H1 (cell line): Measurements from ENCODE around the gene TRIM9. TPM values are rescaled to one million over a fixed set of nuclear protein-coding genes. Genes with fewer than 3 reads are reported as not detected.

Experiments
- CTCF ChIA-PET: fragments of 300-600 bp; sonication (Branson Sonifier 250); formaldehyde crosslinking; loops from one replicate; lab custom pipeline; 2021; ENCODE audit not compliant: partially characterized antibody; lab: Charles Lee
- POLR2A ChIA-PET: fragments of 300-600 bp; sonication (Branson Sonifier 250); formaldehyde crosslinking; loops from one replicate; lab custom pipeline; 2021; ENCODE audit warnings: inconsistent platforms; ENCODE audit not compliant: partially characterized antibody; lab: Charles Lee
- DNase-seq, 2 experiments: peaks; one replicate each; pipeline versions ENCODE4 v3.0.0 to v3.0.0-alpha.2; 2010 to 2022; ENCODE audit warnings: low spot score in 2 of 2, low read depth in 1 of 2, mixed read lengths in 1 of 2
- FAIRE-seq: peaks from 2 replicates; lab custom pipeline; 2011; peaks lifted over from hg19 to GRCh38; lab: Jason Lieb, UNC
- H2AFZ ChIP-seq: 2 replicates; pipeline ENCODE4 v1.8.1; 2012; ENCODE audit warnings: low read length, inconsistent platforms
- H2AK5ac ChIP-seq: 2 replicates; pipeline ENCODE4 v1.6.1; 2013; ENCODE audit warnings: low read depth, low read length
- H2BK120ac ChIP-seq: replicated peaks from 2 replicates; pipeline ENCODE3; 2013; ENCODE audit warnings: low read depth, low read length, inconsistent platforms
- H2BK12ac ChIP-seq: 2 replicates; pipeline ENCODE4 v1.6.1; 2013; ENCODE audit warnings: low read depth, low read length
- H2BK15ac ChIP-seq: 2 replicates; pipeline ENCODE4 v1.6.1; 2013; ENCODE audit warnings: low read length
- H2BK20ac ChIP-seq: 2 replicates; pipeline ENCODE4 v1.6.1; 2013; ENCODE audit warnings: low read length
- H2BK5ac ChIP-seq: 2 replicates; pipeline ENCODE4 v1.6.1; 2013; ENCODE audit warnings: low read depth, low read length
- H3K14ac ChIP-seq: 2 replicates; pipeline ENCODE4 v1.6.1; 2013; ENCODE audit warnings: inconsistent platforms; ENCODE audit not compliant: insufficient read length
- H3K18ac ChIP-seq: 2 replicates; pipeline ENCODE4 v1.6.1; 2013; ENCODE audit warnings: low read length; ENCODE audit errors: extremely low read depth
- H3K23ac ChIP-seq: 2 replicates; pipeline ENCODE4 v1.6.1; 2013; ENCODE audit warnings: inconsistent platforms; ENCODE audit not compliant: insufficient read length
- H3K23me2 ChIP-seq: 2 replicates; pipeline ENCODE4 v1.6.1; 2013; ENCODE audit warnings: low read depth, low read length
- H3K27ac ChIP-seq: 2 replicates; pipeline ENCODE4 v1.6.1; 2011; ENCODE audit warnings: low read depth, low read length, inconsistent platforms
- H3K27me3 ChIP-seq, 4 experiments: replicated peaks in 1 of 4; 1 replicate in 1 of 4; 2 replicates in 3 of 4; pipeline versions ENCODE4 v1.6.1 to v1.8.1; 2011 to 2013; ENCODE audit warnings: low read length in 3 of 4, mild to moderate bottlenecking in 3 of 4, inconsistent platforms in 2 of 4, mixed read lengths in 2 of 4, moderate library complexity in 1 of 4; ENCODE audit not compliant: control insufficient read depth in 3 of 4, insufficient read depth in 3 of 4; ENCODE audit errors: extremely low read depth in 1 of 4
- H3K36me3 ChIP-seq, 4 experiments: 2 replicates each; pipeline versions ENCODE4 v1.6.1 to v1.8.1; 2011 to 2013; ENCODE audit warnings: mild to moderate bottlenecking in 4 of 4, low read length in 3 of 4, moderate library complexity in 2 of 4, control low read depth in 1 of 4, inconsistent platforms in 1 of 4; ENCODE audit not compliant: insufficient read depth in 4 of 4, control insufficient read depth in 2 of 4
- H3K4ac ChIP-seq: replicated peaks from 2 replicates; pipeline ENCODE3; 2013; ENCODE audit warnings: low read length, low read depth, mixed read lengths, inconsistent platforms; ENCODE audit not compliant: insufficient read length
- H3K4me1 ChIP-seq, 4 experiments: replicated peaks in 1 of 4; 1 replicate in 1 of 4; 2 replicates in 3 of 4; pipeline versions ENCODE4 v1.6.1 to v1.8.1; 2011 to 2013; ENCODE audit warnings: low read length in 3 of 4, inconsistent platforms in 2 of 4, mixed read lengths in 1 of 4; ENCODE audit not compliant: insufficient read depth in 4 of 4, control insufficient read depth in 3 of 4
- H3K4me2 ChIP-seq, 2 experiments: 2 replicates each; pipeline versions ENCODE4 v1.6.1 to v1.8.1; 2011 to 2013; ENCODE audit warnings: low read depth in 2 of 2, low read length in 2 of 2, control low read depth in 1 of 2, inconsistent platforms in 1 of 2, mild to moderate bottlenecking in 1 of 2; ENCODE audit not compliant: insufficient read depth in 1 of 2
- H3K4me3 ChIP-seq, 4 experiments: fragments of 200-600, 300-600 bp in 1 of 4; sonication (generic), shearing (Covaris generic), sonication (Bioruptor Twin) in 1 of 4; 2 replicates each; pipeline versions ENCODE4 v1.5.1 to v1.8.1; 2011 to 2016; ENCODE audit warnings: low read length in 4 of 4, low read depth in 3 of 4, control low read depth in 2 of 4, inconsistent platforms in 2 of 4, mild to moderate bottlenecking in 2 of 4, mixed read lengths in 1 of 4, moderate library complexity in 1 of 4; ENCODE audit not compliant: insufficient read depth in 2 of 4; ENCODE audit errors: extremely low read depth in 1 of 4
- H3K56ac ChIP-seq: replicated peaks from 2 replicates; pipeline ENCODE3; 2013; ENCODE audit warnings: low read depth, mild to moderate bottlenecking, mixed read lengths, low read length, inconsistent platforms; ENCODE audit not compliant: insufficient read length
- H3K79me1 ChIP-seq: 2 replicates; pipeline ENCODE4 v1.6.1; 2013; ENCODE audit warnings: low read depth, low read length, control low read depth
- H3K79me2 ChIP-seq, 2 experiments: 2 replicates each; pipeline versions ENCODE4 v1.6.1 to v1.8.1; 2012 to 2013; ENCODE audit warnings: low read length in 2 of 2, mild to moderate bottlenecking in 2 of 2, inconsistent platforms in 1 of 2; ENCODE audit not compliant: insufficient read depth in 2 of 2, control insufficient read depth in 1 of 2
- H3K9ac ChIP-seq, 4 experiments: replicated peaks in 1 of 4; 1 replicate in 1 of 4; 2 replicates in 3 of 4; pipeline versions ENCODE4 v1.6.1 to v1.8.1; 2011 to 2013; ENCODE audit warnings: low read depth in 3 of 4, low read length in 3 of 4, control low read depth in 2 of 4, mild to moderate bottlenecking in 2 of 4, moderate library complexity in 2 of 4, inconsistent platforms in 1 of 4; ENCODE audit errors: extremely low read depth in 1 of 4
- H3K9me3 ChIP-seq, 2 experiments: 2 replicates each; pipeline versions ENCODE4 v1.6.1 to v1.8.1; 2012 to 2013; ENCODE audit warnings: mild to moderate bottlenecking in 2 of 2, moderate library complexity in 2 of 2, control low read depth in 1 of 2, inconsistent platforms in 1 of 2, low read depth in 1 of 2, low read length in 1 of 2, mixed read lengths in 1 of 2; ENCODE audit not compliant: insufficient read depth in 2 of 2
- H4K20me1 ChIP-seq, 2 experiments: replicated peaks in 1 of 2; 2 replicates each; pipeline versions ENCODE3 to v1.8.1; 2011 to 2013; ENCODE audit warnings: inconsistent platforms in 2 of 2, low read length in 2 of 2, mild to moderate bottlenecking in 1 of 2; ENCODE audit not compliant: insufficient read depth in 2 of 2, control insufficient read depth in 1 of 2
- H4K5ac ChIP-seq: 2 replicates; pipeline ENCODE4 v1.6.1; 2013; ENCODE audit warnings: low read length, low read depth, mixed read lengths, inconsistent platforms; ENCODE audit not compliant: insufficient read length
- H4K8ac ChIP-seq: 2 replicates; pipeline ENCODE4 v1.8.0; 2013; ENCODE audit warnings: mild to moderate bottlenecking, moderate library complexity, low read length, inconsistent platforms; ENCODE audit not compliant: insufficient read depth; ENCODE audit errors: extremely low read depth
- H4K91ac ChIP-seq: replicated peaks from 2 replicates; pipeline ENCODE3; 2013; ENCODE audit warnings: low read length, mixed read lengths, inconsistent platforms; ENCODE audit not compliant: insufficient read length
- ATF2 ChIP-seq: IDR thresholded peaks from 2 replicates; pipeline ENCODE4 v1.6.1; 2012; ENCODE audit warnings: low read length, inconsistent platforms
- WGBS, 2 experiments: shearing (Covaris generic) in 1 of 2; methylation state at CpG; one replicate each; pipeline versions ENCODE4 v1.1.6 to v1.1.7; 2013 to 2015; ENCODE audit warnings: low lambda C conversion rate in 2 of 2, mixed read lengths in 2 of 2, inconsistent platforms in 1 of 2, low coverage in 1 of 2, missing lambda C conversion rate in 1 of 2; ENCODE audit not compliant: insufficient replicate concordance in 2 of 2, insufficient coverage in 1 of 2, insufficient read length in 1 of 2; ENCODE audit errors: extremely low coverage in 1 of 2, missing lambda C conversion rate in 1 of 2; 5-methylcytosine and 5-hydroxymethylcytosine counted together
- polyA plus RNA-seq, 7 experiments: library from polyadenylated mRNA; depleted of rRNA in 3 of 7; stranded (reverse) in 5 of 7; unstranded in 2 of 7; fragments of >200 nt in 5 of 7; fragments of 200-250 nt in 2 of 7; gene quantifications; 1 replicate in 5 of 7; 2 replicates in 1 of 7; 4 replicates in 1 of 7; pipeline versions ENCODE4 v1.2.1 to v1.2.3, GENCODE V29; 2011 to 2013; ENCODE audit warnings: missing spikeins in 2 of 7, mixed read lengths in 2 of 7
- total RNA-seq: library from RNA; stranded (reverse); fragmentation: NEBNext Ultra II Directional; extraction: Animal tissue kit (Norgen Biotek cat#: 25700); gene quantifications from 2 replicates; pipeline ENCODE4 v1.2.1, GENCODE V29; 2021

Gene TRIM9
- total and polyA plus RNA-seq, 2 of the 8 experiments (the other 6 are each of a cell fraction or from before 2014, with no cell fraction given) = 2.7 to 5.4 TPM

- DNase-seq = no peak
- no peaks in the 10 kb centered on the region for H3K23me2 ChIP-seq
- no peak overlapping the region for H3K18ac ChIP-seq
- H3K4me3 ChIP-seq = no peak overlapping the region
- ChIA-PET CTCF (interaction anchor here (0.7 to 2.2 kb wide), 6 partner anchors 9 to 76 kb away, joined by 3 to 5 read pairs (median 4); partner anchors contain the start of gene PYGL), POLR2A (interaction anchor here (1.0 to 1.2 kb wide), 2 partner anchors 30 to 60 kb away, joined by 3 read pairs; no protein-coding TSS in a partner anchor)
- H3K56ac ChIP-seq = no peak overlapping the region
- no peaks in the 10 kb centered on the region for H3K27me3 ChIP-seq
- no peaks in the 10 kb centered on the region for H3K4me1 ChIP-seq
- no peak for TF ChIP-seq ATF2
- no peak overlapping the region for H2AFZ ChIP-seq
- no peak overlapping the region for H3K14ac ChIP-seq
- H3K9ac ChIP-seq = no peak overlapping the region
- no peak overlapping the region for H2AK5ac ChIP-seq
- H3K9me3 ChIP-seq = no peaks in the 10 kb centered on the region
- no peak overlapping the region for H2BK12ac ChIP-seq
- no peak overlapping the region for H2BK120ac ChIP-seq
- 73% methylated on average over 5 of the region's 5 CpGs; no CpG with 5 or more reads in 1 of the 2 experiments for WGBS, 2 experiments
- no peak for FAIRE-seq
- H4K5ac ChIP-seq = no peak overlapping the region
- no peak overlapping the region for H3K4ac ChIP-seq
- H4K20me1 ChIP-seq = no peaks in the 10 kb centered on the region
- H3K36me3 ChIP-seq = peaks cover 0 to 19% (median 10%) of the 10 kb centered on the region in 4 experiments; a peak in 6 of 8 replicates
- H3K23ac ChIP-seq = no peak overlapping the region
- H2BK5ac ChIP-seq = no peak overlapping the region
- no peak overlapping the region for H3K27ac ChIP-seq
- H4K8ac ChIP-seq = no peak overlapping the region
- H2BK15ac ChIP-seq = no peak overlapping the region
- no peak overlapping the region for H2BK20ac ChIP-seq
- no peak overlapping the region for H4K91ac ChIP-seq
- H3K79me2 ChIP-seq = no peaks in the 10 kb centered on the region
- no peak overlapping the region for H3K4me2 ChIP-seq
- no peaks in the 10 kb centered on the region for H3K79me1 ChIP-seq
Measured at GRCh38 chr14:50935126-50936015, 159.5 kb downstream of the TRIM9 start.
